ENCODE data around the gene DCAF17. TPM values are rescaled to one million over a fixed set of nuclear protein-coding genes. Genes with fewer than 3 reads are reported as not detected.

Gene DCAF17
- total RNA-seq, 1 donor from 2014 or later = 23.7 TPM

GRCh38 chr2:171433763-171434012 is 338 bp upstream of the DCAF17 start, which contains the start of gene METTL8:
Gene METTL8 (minus strand): TSS chr2:171433990. CDS start chr2:171392185, 41,805 bp downstream.
- peaks cover 67% of the 10 kb centered on the region for H3K36me3 Mint-ChIP-seq (ENCODE audit: low read depth)
- H3K4me1 Mint-ChIP-seq (ENCODE audit: low read depth) = peaks cover 32% of the 10 kb centered on the region
- H3K9me3 Mint-ChIP-seq = peaks cover 17% of the 10 kb centered on the region

GRCh38 chr2:171436307-171436706 is 2.3 kb downstream of the DCAF17 start:
- DNase-seq (ENCODE audit: low spot score) = no peak
- Mint-ChIP-seq H3K4me1 (ENCODE audit: low read depth) (peaks cover 33% of the 10 kb centered on the region), H3K9me3 (no peaks in the 10 kb centered on the region), H3K36me3 (ENCODE audit: low read depth) (peaks cover 76% of the 10 kb centered on the region), H3K27me3 (ENCODE audit: low read depth) (no peaks in the 10 kb centered on the region), H3K4me3 (ENCODE audit: low read depth) (no peak overlapping the region), H3K27ac (no peak overlapping the region)
- intact Hi-C loops (cut with micrococcal nuclease) = no loop called here

More at GRCh38 chr2:171433763-171434012, 338 bp upstream of the DCAF17 start, which contains the start of gene METTL8:
- no peak for DNase-seq (ENCODE audit: low spot score)
- intact Hi-C loops (cut with micrococcal nuclease) = loop anchor here (1.0 to 2.0 kb wide), 6 partner anchors 17 to 504 kb away; partner anchors contain the start of genes GORASP2 and TLK1
- Mint-ChIP-seq H3K4me3 (ENCODE audit: low read depth) (peak within 1 kb of the TSS; percentile 89), H3K27me3 (ENCODE audit: low read depth) (no peaks in the 10 kb centered on the region), H3K27ac (peak within 1 kb of the TSS; percentile 91)

GRCh38 chr2:171441470-171441869 is 7.4 kb downstream of the DCAF17 start:
- Mint-ChIP-seq H3K36me3 (ENCODE audit: low read depth) (peaks cover 62% of the 10 kb centered on the region), H3K9me3 (no peaks in the 10 kb centered on the region), H3K4me1 (ENCODE audit: low read depth) (peaks cover 9% of the 10 kb centered on the region), H3K4me3 (ENCODE audit: low read depth) (no peak overlapping the region), H3K27me3 (ENCODE audit: low read depth) (no peaks in the 10 kb centered on the region), H3K27ac (no peak overlapping the region)
- intact Hi-C loops (cut with micrococcal nuclease) = no loop called here
- no peak for DNase-seq (ENCODE audit: low spot score)

- no peak overlapping the region for H3K4me3 Mint-ChIP-seq (ENCODE audit: low read depth)
- no peaks in the 10 kb centered on the region for H3K4me1 Mint-ChIP-seq (ENCODE audit: low read depth)
- no peak overlapping the region for H3K27ac Mint-ChIP-seq
- H3K27me3 Mint-ChIP-seq (ENCODE audit: low read depth) = no peaks in the 10 kb centered on the region
- intact Hi-C loops (cut with micrococcal nuclease) = no loop called here
- no peak for DNase-seq (ENCODE audit: low spot score)
- peaks cover 36% of the 10 kb centered on the region for H3K36me3 Mint-ChIP-seq (ENCODE audit: low read depth)
- H3K9me3 Mint-ChIP-seq = no peaks in the 10 kb centered on the region
Measured at GRCh38 chr2:171447675-171448074, 13.6 kb downstream of the DCAF17 start.

GRCh38 chr2:171451074-171451473 is 17.0 kb downstream of the DCAF17 start:
- no peak overlapping the region for H3K4me3 Mint-ChIP-seq (ENCODE audit: low read depth)
- H3K36me3 Mint-ChIP-seq (ENCODE audit: low read depth) = peaks cover 48% of the 10 kb centered on the region
- intact Hi-C loops (cut with micrococcal nuclease) = no loop called here
- H3K4me1 Mint-ChIP-seq (ENCODE audit: low read depth) = no peaks in the 10 kb centered on the region
- no peak for DNase-seq (ENCODE audit: low spot score)
- H3K9me3 Mint-ChIP-seq = peaks cover 4% of the 10 kb centered on the region
- no peak overlapping the region for H3K27ac Mint-ChIP-seq
- no peaks in the 10 kb centered on the region for H3K27me3 Mint-ChIP-seq (ENCODE audit: low read depth)

GRCh38 chr2:171452773-171453172 is 18.7 kb downstream of the DCAF17 start:
- intact Hi-C loops (cut with micrococcal nuclease) = no loop called here
- H3K27me3 Mint-ChIP-seq (ENCODE audit: low read depth) = no peaks in the 10 kb centered on the region
- no peak for DNase-seq (ENCODE audit: low spot score)

DNA sequence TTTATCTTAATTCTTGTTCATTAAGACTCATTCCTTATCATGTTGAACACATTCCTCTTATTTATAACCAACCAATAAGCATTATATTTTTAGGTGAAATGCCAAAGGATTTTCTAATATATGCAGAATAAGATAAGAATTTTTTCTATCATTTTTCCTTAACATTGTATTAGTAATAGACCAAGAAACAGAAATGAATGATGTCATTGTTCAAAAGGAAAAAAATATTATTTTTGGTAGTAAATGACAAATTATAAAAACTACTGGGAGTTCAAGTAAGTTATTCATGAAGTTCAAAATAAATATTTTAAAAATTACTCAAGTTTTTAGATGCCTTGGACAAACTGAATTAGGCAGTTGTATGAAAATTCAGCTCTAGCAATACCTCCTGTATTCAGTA is 25.5 kb downstream of the DCAF17 start:
- no peak overlapping the region for H3K27ac Mint-ChIP-seq
- H3K4me1 Mint-ChIP-seq (ENCODE audit: low read depth) = no peaks in the 10 kb centered on the region
- peaks cover 54% of the 10 kb centered on the region for H3K36me3 Mint-ChIP-seq (ENCODE audit: low read depth)
- no peaks in the 10 kb centered on the region for H3K27me3 Mint-ChIP-seq (ENCODE audit: low read depth)
- no peak for DNase-seq (ENCODE audit: low spot score)
- H3K9me3 Mint-ChIP-seq = peaks cover 8% of the 10 kb centered on the region
- intact Hi-C loops (cut with micrococcal nuclease) = no loop called here
- no peak overlapping the region for H3K4me3 Mint-ChIP-seq (ENCODE audit: low read depth)

More at GRCh38 chr2:171452773-171453172, 18.7 kb downstream of the DCAF17 start:
- peaks cover 8% of the 10 kb centered on the region for H3K9me3 Mint-ChIP-seq
- no peak overlapping the region for H3K27ac Mint-ChIP-seq
- no peak overlapping the region for H3K4me3 Mint-ChIP-seq (ENCODE audit: low read depth)
- H3K36me3 Mint-ChIP-seq (ENCODE audit: low read depth) = peaks cover 60% of the 10 kb centered on the region
- H3K4me1 Mint-ChIP-seq (ENCODE audit: low read depth) = no peaks in the 10 kb centered on the region

DNA sequence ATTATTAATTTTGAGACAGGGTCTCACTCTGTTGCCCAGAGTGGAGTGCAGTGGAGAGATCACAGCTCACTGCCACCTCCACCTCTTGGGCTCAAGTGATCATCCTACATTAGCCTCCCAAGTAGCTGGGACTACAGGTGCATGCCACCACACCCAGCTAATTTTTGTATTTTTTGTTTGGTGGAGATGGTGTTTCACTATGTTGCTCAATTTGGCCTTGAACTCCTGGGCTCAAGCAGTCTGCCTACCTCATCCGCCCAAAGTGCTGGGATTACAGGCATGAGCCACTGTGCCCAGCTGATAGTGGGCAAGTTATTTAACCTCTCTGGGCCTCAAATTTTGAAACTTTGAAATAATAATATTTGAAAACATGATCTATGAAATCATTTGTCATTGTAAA is 26.5 kb downstream of the DCAF17 start:
- no peak for DNase-seq (ENCODE audit: low spot score)
- H3K27me3 Mint-ChIP-seq (ENCODE audit: low read depth) = no peaks in the 10 kb centered on the region
- no peak overlapping the region for H3K4me3 Mint-ChIP-seq (ENCODE audit: low read depth)
- H3K27ac Mint-ChIP-seq = no peak overlapping the region
- peaks cover 47% of the 10 kb centered on the region for H3K36me3 Mint-ChIP-seq (ENCODE audit: low read depth)
- peaks cover 8% of the 10 kb centered on the region for H3K9me3 Mint-ChIP-seq
- intact Hi-C loops (cut with micrococcal nuclease) = no loop called here
- no peaks in the 10 kb centered on the region for H3K4me1 Mint-ChIP-seq (ENCODE audit: low read depth)

GRCh38 chr2:171469176-171469575 is 35.1 kb downstream of the DCAF17 start:
- H3K27me3 Mint-ChIP-seq (ENCODE audit: low read depth) = no peaks in the 10 kb centered on the region
- intact Hi-C loops (cut with micrococcal nuclease) = no loop called here
- DNase-seq (ENCODE audit: low spot score) = no peak
- no peaks in the 10 kb centered on the region for H3K9me3 Mint-ChIP-seq
- H3K4me3 Mint-ChIP-seq (ENCODE audit: low read depth) = no peak overlapping the region
- H3K27ac Mint-ChIP-seq = no peak overlapping the region
- H3K36me3 Mint-ChIP-seq (ENCODE audit: low read depth) = peaks cover 39% of the 10 kb centered on the region
- H3K4me1 Mint-ChIP-seq (ENCODE audit: low read depth) = no peaks in the 10 kb centered on the region

GRCh38 chr2:171470129-171470528 is 36.1 kb downstream of the DCAF17 start:
- Mint-ChIP-seq H3K4me3 (ENCODE audit: low read depth) (no peak overlapping the region), H3K36me3 (ENCODE audit: low read depth) (peaks cover 45% of the 10 kb centered on the region), H3K27me3 (ENCODE audit: low read depth) (no peaks in the 10 kb centered on the region), H3K27ac (no peak overlapping the region), H3K4me1 (ENCODE audit: low read depth) (no peaks in the 10 kb centered on the region), H3K9me3 (no peaks in the 10 kb centered on the region)
- DNase-seq (ENCODE audit: low spot score) = no peak
- intact Hi-C loops (cut with micrococcal nuclease) = no loop called here

DNA sequence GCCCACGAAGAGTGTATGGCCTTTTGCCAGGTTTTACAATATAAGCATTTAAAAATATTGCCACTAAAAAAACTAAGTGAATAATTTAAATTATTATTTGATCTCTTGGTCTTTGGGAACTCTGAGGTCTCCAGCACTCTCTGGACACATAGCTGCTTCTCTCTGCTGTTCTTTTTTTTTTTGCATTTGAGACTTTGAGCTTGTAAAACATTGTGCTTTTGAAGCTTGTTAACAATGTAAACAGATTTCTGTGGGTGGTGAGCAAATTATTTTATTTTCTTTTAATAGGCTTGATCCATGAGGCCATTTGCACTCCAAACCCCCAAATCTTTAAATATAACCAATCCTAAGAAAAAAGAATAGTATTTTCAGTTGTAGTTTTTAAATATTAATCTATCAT is 42.0 kb downstream of the DCAF17 start:
- peaks cover 6% of the 10 kb centered on the region for H3K4me1 Mint-ChIP-seq (ENCODE audit: low read depth)
- H3K4me3 Mint-ChIP-seq (ENCODE audit: low read depth) = no peak overlapping the region
- H3K27ac Mint-ChIP-seq = no peak overlapping the region
- H3K27me3 Mint-ChIP-seq (ENCODE audit: low read depth) = no peaks in the 10 kb centered on the region
- H3K9me3 Mint-ChIP-seq = no peaks in the 10 kb centered on the region
- intact Hi-C loops (cut with micrococcal nuclease) = no loop called here
- peaks cover 40% of the 10 kb centered on the region for H3K36me3 Mint-ChIP-seq (ENCODE audit: low read depth)
- DNase-seq (ENCODE audit: low spot score) = no peak

DNA sequence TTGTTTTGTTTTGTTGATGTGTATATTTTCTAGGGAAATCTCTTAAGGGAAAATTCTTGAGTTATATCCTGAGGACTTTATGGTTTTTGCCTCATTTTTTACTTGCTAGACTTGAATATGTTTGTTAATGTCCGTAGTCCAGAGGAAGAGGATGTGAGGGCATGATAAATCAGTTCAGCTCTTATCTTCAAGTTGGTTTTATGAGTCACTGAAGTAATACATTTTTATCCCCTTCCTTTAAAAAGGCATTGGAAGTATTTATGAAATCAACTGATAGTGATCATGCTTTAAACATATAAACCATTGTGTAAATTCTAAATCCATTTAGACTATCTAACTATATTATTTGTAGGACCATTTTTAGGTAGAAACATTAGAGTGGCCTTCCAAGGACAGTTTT is 44.3 kb downstream of the DCAF17 start:
- Mint-ChIP-seq H3K4me3 (ENCODE audit: low read depth) (no peak overlapping the region), H3K27me3 (ENCODE audit: low read depth) (no peaks in the 10 kb centered on the region), H3K9me3 (no peaks in the 10 kb centered on the region), H3K36me3 (ENCODE audit: low read depth) (peaks cover 44% of the 10 kb centered on the region), H3K4me1 (ENCODE audit: low read depth) (peaks cover 8% of the 10 kb centered on the region), H3K27ac (no peak overlapping the region)
- no peak for DNase-seq (ENCODE audit: low spot score)
- intact Hi-C loops (cut with micrococcal nuclease) = no loop called here

- H3K27ac Mint-ChIP-seq = no peak overlapping the region
- no peaks in the 10 kb centered on the region for H3K27me3 Mint-ChIP-seq (ENCODE audit: low read depth)
- H3K4me1 Mint-ChIP-seq (ENCODE audit: low read depth) = peaks cover 8% of the 10 kb centered on the region
- peaks cover 41% of the 10 kb centered on the region for H3K36me3 Mint-ChIP-seq (ENCODE audit: low read depth)
- no peaks in the 10 kb centered on the region for H3K9me3 Mint-ChIP-seq
- intact Hi-C loops (cut with micrococcal nuclease) = no loop called here
- DNase-seq (ENCODE audit: low spot score) = no peak
- no peak overlapping the region for H3K4me3 Mint-ChIP-seq (ENCODE audit: low read depth)
Measured at GRCh38 chr2:171479154-171479814, 45.3 kb downstream of the DCAF17 start.

DNA sequence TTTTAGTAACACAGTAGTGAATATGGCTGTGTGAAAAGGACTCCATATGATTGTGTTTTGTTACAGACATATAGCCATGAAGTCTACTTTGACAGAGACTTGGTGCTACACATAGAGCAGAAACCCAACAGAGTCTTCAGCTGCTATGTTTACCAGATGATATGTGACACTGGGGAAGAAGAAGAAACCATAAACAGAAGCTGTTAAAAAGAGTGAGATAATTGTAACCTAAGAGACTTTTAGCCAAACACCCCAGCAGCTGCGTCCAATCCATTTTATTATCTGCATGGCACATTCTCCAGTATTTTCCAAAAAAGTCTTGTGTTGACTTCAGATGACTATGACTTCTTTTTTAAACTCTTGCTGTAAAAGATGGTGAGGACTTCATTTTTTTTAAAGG is 46.9 kb downstream of the DCAF17 start:
- H3K27me3 Mint-ChIP-seq (ENCODE audit: low read depth) = no peaks in the 10 kb centered on the region
- no peak overlapping the region for H3K27ac Mint-ChIP-seq
- H3K4me1 Mint-ChIP-seq (ENCODE audit: low read depth) = peaks cover 17% of the 10 kb centered on the region
- DNase-seq (ENCODE audit: low spot score) = no peak
- intact Hi-C loops (cut with micrococcal nuclease) = no loop called here
- H3K4me3 Mint-ChIP-seq (ENCODE audit: low read depth) = no peak overlapping the region
- no peaks in the 10 kb centered on the region for H3K9me3 Mint-ChIP-seq
- H3K36me3 Mint-ChIP-seq (ENCODE audit: low read depth) = peaks cover 34% of the 10 kb centered on the region

Data from activated T-helper 2 cell treated with anti-CD3 and anti-CD28 coated beads, Interferon-gamma antibody, Interleukin-2, Interleukin-4, amounts not matched to agents 10 μg/mL and 5 μg/mL and 100 μg/mL, durations not matched to agents 14 hours and 24 hours and 36 hours (primary cell).